Erythroblast (primary cell): ENCODE measurements around the gene ITGB7.

Experiments
- GATA1 ChIP-seq: IDR thresholded peaks from 2 replicates; pipeline ENCODE4 v1.6.1; 2011; ENCODE audit warnings: low read depth, mild to moderate bottlenecking, control low read depth, low read length, moderate library complexity
- POLR2A ChIP-seq: IDR thresholded peaks from 2 replicates; pipeline ENCODE4 v1.6.1; 2011; ENCODE audit warnings: mild to moderate bottlenecking, low read length

DNA sequence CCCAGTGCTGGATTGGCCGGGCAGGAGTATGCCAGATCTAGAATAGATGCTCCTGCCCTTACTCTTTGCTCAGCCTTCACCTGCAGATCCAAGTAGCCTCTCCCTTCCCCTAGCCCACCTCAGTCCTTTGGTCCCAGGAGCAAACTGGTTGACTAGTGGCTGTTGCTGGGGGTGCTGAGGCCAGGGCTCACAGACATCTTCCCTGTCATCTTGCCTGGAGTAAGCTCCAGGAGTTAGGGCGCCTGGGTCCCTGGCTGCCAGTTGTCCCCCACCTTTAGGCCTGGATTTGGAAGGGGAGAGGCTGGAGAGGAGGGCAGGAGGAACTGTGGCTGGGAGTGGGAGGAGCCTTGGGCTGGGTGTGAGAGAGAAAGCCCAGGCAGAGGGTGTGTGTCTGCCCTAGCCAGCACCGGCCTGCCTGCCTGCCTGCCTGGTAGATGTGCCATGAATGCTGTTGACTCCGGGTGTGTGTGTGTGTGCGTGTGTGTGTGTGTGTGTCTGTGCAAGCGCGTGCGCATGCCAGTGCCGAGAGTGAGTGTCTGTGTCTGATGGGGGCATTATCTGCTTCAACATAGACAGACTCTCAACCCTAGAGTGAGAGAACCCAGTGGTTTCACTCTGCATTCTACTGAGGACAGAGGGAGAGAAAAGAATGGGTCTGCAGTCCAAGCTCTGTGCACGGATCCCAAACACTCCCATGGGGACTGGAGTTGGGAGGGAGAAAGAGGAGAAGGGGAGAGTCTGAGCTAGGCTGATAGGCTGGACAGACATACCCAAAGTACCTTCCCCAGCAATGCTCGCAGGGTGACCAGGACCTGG is 25.8 kb upstream of the ITGB7 start:
- peak; percentile 10 for TF ChIP-seq POLR2A
- no peak for TF ChIP-seq GATA1
